Measurements from ENCODE around the gene MLKL. TPM values are rescaled to one million over a fixed set of nuclear protein-coding genes. Genes with fewer than 3 reads are reported as not detected.

Gene MLKL
- total RNA-seq, 1 donor from 2014 or later: 3.2 TPM

DNA sequence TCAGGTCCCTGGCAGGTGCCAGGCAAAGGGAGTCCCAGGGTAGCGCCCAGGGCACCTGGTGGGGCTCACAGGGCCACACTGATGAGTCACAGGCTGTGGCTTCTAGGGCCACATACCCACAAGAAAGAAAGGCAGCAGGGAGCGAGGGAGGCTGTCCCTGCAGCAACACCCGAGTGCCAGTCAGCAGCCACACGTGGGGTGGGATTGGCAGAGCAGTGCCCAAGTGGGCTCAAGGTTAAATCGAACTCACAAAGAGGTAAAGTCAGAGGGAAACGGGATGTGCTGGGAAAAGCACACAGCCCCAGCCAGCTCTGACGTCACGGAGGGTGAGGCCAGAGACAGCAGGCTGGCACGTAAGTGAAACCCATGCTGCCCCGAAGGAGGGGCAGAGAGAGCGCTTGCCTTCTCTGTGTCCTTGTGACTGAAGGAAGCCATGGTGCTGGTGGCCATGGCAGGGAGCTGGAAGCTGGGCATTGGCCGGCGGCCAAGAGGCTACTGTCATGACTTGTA is 40.2 kb upstream of the MLKL start:
- no peak for DNase-seq
- peaks cover 69% of the 10 kb centered on the region for H3K27me3 ChIP-seq (ENCODE audit: low read depth)
- intact Hi-C loops (cut with micrococcal nuclease): no loop called here
- H3K9me3 ChIP-seq (replicated peaks): no peaks in the 10 kb centered on the region
- H3K4me1 ChIP-seq: no peaks in the 10 kb centered on the region
- H3K4me3 ChIP-seq: no peak overlapping the region
- no peak overlapping the region for H3K27ac ChIP-seq (replicated peaks)
- H3K36me3 ChIP-seq: no peaks in the 10 kb centered on the region
- TF ChIP-seq, protein P1, sequence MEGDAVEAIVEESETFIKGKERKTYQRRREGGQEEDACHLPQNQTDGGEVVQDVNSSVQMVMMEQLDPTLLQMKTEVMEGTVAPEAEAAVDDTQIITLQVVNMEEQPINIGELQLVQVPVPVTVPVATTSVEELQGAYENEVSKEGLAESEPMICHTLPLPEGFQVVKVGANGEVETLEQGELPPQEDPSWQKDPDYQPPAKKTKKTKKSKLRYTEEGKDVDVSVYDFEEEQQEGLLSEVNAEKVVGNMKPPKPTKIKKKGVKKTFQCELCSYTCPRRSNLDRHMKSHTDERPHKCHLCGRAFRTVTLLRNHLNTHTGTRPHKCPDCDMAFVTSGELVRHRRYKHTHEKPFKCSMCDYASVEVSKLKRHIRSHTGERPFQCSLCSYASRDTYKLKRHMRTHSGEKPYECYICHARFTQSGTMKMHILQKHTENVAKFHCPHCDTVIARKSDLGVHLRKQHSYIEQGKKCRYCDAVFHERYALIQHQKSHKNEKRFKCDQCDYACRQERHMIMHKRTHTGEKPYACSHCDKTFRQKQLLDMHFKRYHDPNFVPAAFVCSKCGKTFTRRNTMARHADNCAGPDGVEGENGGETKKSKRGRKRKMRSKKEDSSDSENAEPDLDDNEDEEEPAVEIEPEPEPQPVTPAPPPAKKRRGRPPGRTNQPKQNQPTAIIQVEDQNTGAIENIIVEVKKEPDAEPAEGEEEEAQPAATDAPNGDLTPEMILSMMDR (IDR thresholded peaks at IDR 0.05; ENCODE audit: borderline replicate concordance): no peak

DNA sequence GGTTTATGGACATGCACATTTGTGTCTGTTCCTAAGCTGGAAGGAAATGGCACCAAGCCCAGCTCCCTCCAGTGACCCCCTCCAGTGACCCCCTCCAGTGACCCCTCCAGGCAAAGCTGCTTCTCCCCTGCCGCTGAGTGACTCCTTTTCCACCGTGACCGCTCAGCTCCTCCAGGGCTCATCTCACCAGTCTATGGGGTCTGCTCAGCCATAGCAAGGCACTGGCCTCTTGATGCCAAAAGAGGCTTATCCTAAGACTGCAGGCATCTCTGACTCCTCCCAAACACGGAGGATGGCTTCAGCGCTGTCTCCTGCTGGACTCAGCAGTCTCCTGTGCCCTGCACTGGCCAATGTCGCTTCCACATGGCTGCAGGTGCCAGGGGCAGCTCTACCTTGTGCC is 38.6 kb upstream of the MLKL start:
- Histone ChIP-seq H3K36me3 (no peaks in the 10 kb centered on the region), H3K27me3 (ENCODE audit: low read depth) (peaks cover 72% of the 10 kb centered on the region), H3K4me3 (no peak overlapping the region), H3K9me3 (replicated peaks) (no peaks in the 10 kb centered on the region), H3K4me1 (no peaks in the 10 kb centered on the region), H3K27ac (replicated peaks) (no peak overlapping the region)
- DNase-seq: no peak
- intact Hi-C loops (cut with micrococcal nuclease): no loop called here
- TF ChIP-seq, protein P1 (IDR thresholded peaks at IDR 0.05; ENCODE audit: borderline replicate concordance): no peak

DNA sequence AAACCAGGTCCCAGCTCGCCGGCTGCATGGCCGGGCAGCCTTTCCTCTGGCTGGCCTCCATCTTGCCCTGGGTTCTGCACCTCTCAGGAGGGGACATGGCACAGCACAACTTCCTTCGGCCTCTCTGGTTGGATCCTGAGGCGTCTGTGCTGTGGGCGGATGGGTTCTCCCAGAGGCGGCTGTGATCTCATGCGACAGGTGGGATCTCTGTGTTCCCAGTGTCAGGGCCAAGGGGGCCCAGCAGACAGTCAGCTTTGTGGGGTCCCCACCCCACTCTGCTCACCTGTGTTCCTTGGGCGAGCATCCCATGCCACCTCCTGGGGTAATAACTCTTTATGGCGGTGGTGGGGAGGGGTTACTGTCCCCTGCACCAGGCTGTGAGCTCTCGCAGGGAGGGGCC is 38.2 kb upstream of the MLKL start:
- Histone ChIP-seq H3K4me1 (no peaks in the 10 kb centered on the region), H3K9me3 (replicated peaks) (no peaks in the 10 kb centered on the region), H3K27me3 (ENCODE audit: low read depth) (peaks cover 71% of the 10 kb centered on the region), H3K27ac (replicated peaks) (no peak overlapping the region), H3K36me3 (no peaks in the 10 kb centered on the region), H3K4me3 (no peak overlapping the region)
- TF ChIP-seq, protein P1 (IDR thresholded peaks at IDR 0.05; ENCODE audit: borderline replicate concordance): no peak
- no peak for DNase-seq
- intact Hi-C loops (cut with micrococcal nuclease): no loop called here

DNA sequence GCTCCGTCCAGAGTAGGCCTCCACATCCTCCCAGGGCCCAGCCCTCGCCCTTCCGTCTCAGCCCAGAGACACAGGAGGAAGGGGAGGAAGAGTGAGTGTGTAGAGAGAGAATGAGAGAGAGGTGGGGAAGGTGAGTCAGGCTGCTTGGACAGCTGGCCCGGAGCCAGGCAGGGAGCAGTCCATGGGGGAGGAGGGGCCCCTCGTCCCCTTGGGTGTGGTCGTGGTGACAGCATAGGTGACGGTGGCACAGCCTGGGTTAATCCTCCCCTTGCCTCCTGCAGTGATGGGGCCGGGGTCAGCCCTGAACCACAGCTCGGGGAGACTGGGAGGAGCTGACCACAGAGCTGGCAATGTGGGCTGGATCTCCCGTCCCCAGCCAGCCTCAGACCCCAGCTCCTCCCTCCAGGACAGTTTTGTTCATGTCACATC is 37.5 kb upstream of the MLKL start:
- Histone ChIP-seq H3K36me3 (no peaks in the 10 kb centered on the region), H3K4me1 (no peaks in the 10 kb centered on the region), H3K9me3 (replicated peaks) (no peaks in the 10 kb centered on the region), H3K27ac (replicated peaks) (no peak overlapping the region), H3K27me3 (ENCODE audit: low read depth) (peaks cover 65% of the 10 kb centered on the region), H3K4me3 (no peak overlapping the region)
- no peak for DNase-seq
- TF ChIP-seq, protein P1 (IDR thresholded peaks at IDR 0.05; ENCODE audit: borderline replicate concordance): no peak
- intact Hi-C loops (cut with micrococcal nuclease): no loop called here

DNA sequence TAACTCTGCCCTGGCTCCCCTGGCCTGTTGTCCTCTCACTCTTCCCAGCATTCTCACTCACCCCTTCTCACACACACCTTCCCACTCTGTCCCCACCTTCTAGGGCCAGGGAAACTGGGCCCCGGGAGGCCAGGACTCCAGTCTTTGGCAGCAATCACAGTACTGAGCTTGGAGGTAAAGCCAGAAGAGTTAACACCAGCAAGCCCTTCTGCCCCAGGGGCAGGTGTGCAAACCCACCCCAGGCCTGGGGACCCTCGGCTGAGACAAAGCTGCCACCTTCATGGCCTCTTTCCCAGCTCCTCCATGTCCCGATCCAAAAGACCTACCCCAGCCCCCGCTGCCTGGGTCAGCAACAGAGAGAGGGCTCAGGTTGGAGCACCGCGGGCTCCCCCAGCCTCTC is 36.9 kb upstream of the MLKL start:
- intact Hi-C loops (cut with micrococcal nuclease): no loop called here
- no peak overlapping the region for H3K4me3 ChIP-seq
- DNase-seq: no peak
- H3K9me3 ChIP-seq (replicated peaks): no peaks in the 10 kb centered on the region
- H3K27me3 ChIP-seq (ENCODE audit: low read depth): peaks cover 63% of the 10 kb centered on the region
- TF ChIP-seq, protein P1 (IDR thresholded peaks at IDR 0.05; ENCODE audit: borderline replicate concordance): no peak
- no peaks in the 10 kb centered on the region for H3K36me3 ChIP-seq
- H3K27ac ChIP-seq (replicated peaks): no peak overlapping the region
- H3K4me1 ChIP-seq: no peaks in the 10 kb centered on the region
